Measurements from ENCODE around the gene FAM170B. TPM values are rescaled to one million over a fixed set of nuclear protein-coding genes. Genes with fewer than 3 reads are reported as not detected.

FAM170B gene
- polyA plus RNA-seq, 1 of the 3 experiments (the other 2 are of a cell fraction), result not detected

GRCh38 chr10:49109669-49110340 is 24.0 kb downstream of the FAM170B start:
- Histone ChIP-seq H3K4me3 (ENCODE audit: low read depth in 2 of 2, low read length in 1 of 2) (no peak overlapping the region), H3K9me3 (no peaks in the 10 kb centered on the region), H4K20me1 (ENCODE audit: insufficient read depth) (no peaks in the 10 kb centered on the region), H3K27me3 (ENCODE audit: insufficient read depth) (no peaks in the 10 kb centered on the region), H2AFZ (ENCODE audit: low read depth) (no peak overlapping the region), H3K79me2 (ENCODE audit: insufficient read depth) (no peaks in the 10 kb centered on the region), H3K9ac (no peak overlapping the region), H3K27ac (ENCODE audit: low read depth in 2 of 2, low read length in 1 of 2) (no peak overlapping the region), H3K9me2 (no peaks in the 10 kb centered on the region), H3K36me3 (replicated peaks in 1 of 2; ENCODE audit: control insufficient read depth in 1 of 2, insufficient read depth in 2 of 2, low read length in 1 of 2) (no peaks in the 10 kb centered on the region), H3K4me2 (no peak overlapping the region), H3K4me1 (ENCODE audit: control insufficient read depth in 1 of 2, insufficient read depth in 2 of 2, low read depth in 1 of 2, low read length in 1 of 2) (peaks cover 0 to 32% of the 10 kb centered on the region in 2 experiments; a peak in 1 of 4 replicates), H3F3A (replicated peaks; ENCODE audit: insufficient read depth) (no peaks in the 10 kb centered on the region)
- ChIA-PET POLR2A (no interaction called here), CTCF (interaction anchor here (0.9 kb wide), 1 partner anchor 20 kb away, joined by 3 read pairs; no protein-coding TSS in a partner anchor)
- TF ChIP-seq PBX3 (IDR thresholded peaks at IDR 0.05), result no peak
- DNase-seq, result peak; percentile 77
- WGBS (ENCODE audit: low lambda C conversion rate), result 38% methylated on average over 9 of the region's 9 CpGs

- H4K20me1 ChIP-seq (ENCODE audit: insufficient read depth), result no peaks in the 10 kb centered on the region
- H3K4me2 ChIP-seq, result no peak overlapping the region
- H3K9me3 ChIP-seq, result no peaks in the 10 kb centered on the region
- no peaks in the 10 kb centered on the region for H3K79me2 ChIP-seq (ENCODE audit: insufficient read depth)
- no peak overlapping the region for H3K27ac ChIP-seq (ENCODE audit: low read depth in 2 of 2, low read length in 1 of 2)
- H3K27me3 ChIP-seq (ENCODE audit: insufficient read depth), result no peaks in the 10 kb centered on the region
- H3F3A ChIP-seq (replicated peaks; ENCODE audit: insufficient read depth), result no peaks in the 10 kb centered on the region
- H2AFZ ChIP-seq (ENCODE audit: low read depth), result no peak overlapping the region
- no peaks in the 10 kb centered on the region for H3K9me2 ChIP-seq
- H3K9ac ChIP-seq, result no peak overlapping the region
- ChIA-PET CTCF (no interaction called here), POLR2A (no interaction called here)
- H3K4me3 ChIP-seq (ENCODE audit: low read depth in 2 of 2, low read length in 1 of 2), result no peak overlapping the region
- WGBS (ENCODE audit: low lambda C conversion rate), result 33% methylated on average over 1 of the region's 7 CpGs
- no peak for DNase-seq
- no peaks in the 10 kb centered on the region for H3K36me3 ChIP-seq (replicated peaks in 1 of 2; ENCODE audit: control insufficient read depth in 1 of 2, insufficient read depth in 2 of 2, low read length in 1 of 2)
- TF ChIP-seq JUND (IDR thresholded peaks at IDR 0.05), result no peak
- no peak for TF ChIP-seq POLR2AphosphoS5 (IDR thresholded peaks at IDR 0.05; ENCODE audit: low read depth, low read length)
- TF ChIP-seq GABPA (IDR thresholded peaks at IDR 0.05; ENCODE audit: low read depth), result no peak
- TF ChIP-seq USF1 (IDR thresholded peaks at IDR 0.05; ENCODE audit: borderline replicate concordance, low read depth), result no peak
- no peak for TF ChIP-seq RAD21 (IDR thresholded peaks at IDR 0.05; ENCODE audit: low read length)
- TF ChIP-seq CTCF (IDR thresholded peaks at IDR 0.05), result no peak
- no peak for TF ChIP-seq ZBTB33 (IDR thresholded peaks at IDR 0.05; ENCODE audit: borderline replicate concordance, low read depth)
- no peak for TF ChIP-seq ELF1 (IDR thresholded peaks at IDR 0.05)
- no peak for TF ChIP-seq FOXJ3 (CRISPR knock-in tag; IDR thresholded peaks at IDR 0.05)
- no peak for TF ChIP-seq REST (IDR thresholded peaks at IDR 0.05; ENCODE audit: low read depth, low read length)
- no peak for TF ChIP-seq USF2 (IDR thresholded peaks at IDR 0.05; ENCODE audit: borderline replicate concordance, low read depth, low read length)
- no peak for TF ChIP-seq TCF12 (IDR thresholded peaks at IDR 0.05)
- no peak for TF ChIP-seq FOSL2 (IDR thresholded peaks at IDR 0.05; ENCODE audit: borderline replicate concordance, low read depth)
- no peak for TF ChIP-seq MAX (IDR thresholded peaks at IDR 0.05; ENCODE audit: low read depth)
- H3K4me1 ChIP-seq (ENCODE audit: control insufficient read depth in 1 of 2, insufficient read depth in 2 of 2, low read depth in 1 of 2, low read length in 1 of 2), result peaks cover 0 to 26% of the 10 kb centered on the region in 2 experiments; a peak in 1 of 4 replicates
Observed at GRCh38 chr10:49108656-49109055, 25.2 kb downstream of the FAM170B start.

Data from SK-N-SH (cell line).